ENCODE measurements around the gene ELAPOR2.
A peak's percentile ranks its signal among the peaks of the same experiment; 100 is the strongest.
"Not testable (repeated sequence)": the region's sequence is repeated elsewhere in the genome, so short reads cannot be mapped to it uniquely, and the experiment has no call there.

ELAPOR2 gene, protein sequence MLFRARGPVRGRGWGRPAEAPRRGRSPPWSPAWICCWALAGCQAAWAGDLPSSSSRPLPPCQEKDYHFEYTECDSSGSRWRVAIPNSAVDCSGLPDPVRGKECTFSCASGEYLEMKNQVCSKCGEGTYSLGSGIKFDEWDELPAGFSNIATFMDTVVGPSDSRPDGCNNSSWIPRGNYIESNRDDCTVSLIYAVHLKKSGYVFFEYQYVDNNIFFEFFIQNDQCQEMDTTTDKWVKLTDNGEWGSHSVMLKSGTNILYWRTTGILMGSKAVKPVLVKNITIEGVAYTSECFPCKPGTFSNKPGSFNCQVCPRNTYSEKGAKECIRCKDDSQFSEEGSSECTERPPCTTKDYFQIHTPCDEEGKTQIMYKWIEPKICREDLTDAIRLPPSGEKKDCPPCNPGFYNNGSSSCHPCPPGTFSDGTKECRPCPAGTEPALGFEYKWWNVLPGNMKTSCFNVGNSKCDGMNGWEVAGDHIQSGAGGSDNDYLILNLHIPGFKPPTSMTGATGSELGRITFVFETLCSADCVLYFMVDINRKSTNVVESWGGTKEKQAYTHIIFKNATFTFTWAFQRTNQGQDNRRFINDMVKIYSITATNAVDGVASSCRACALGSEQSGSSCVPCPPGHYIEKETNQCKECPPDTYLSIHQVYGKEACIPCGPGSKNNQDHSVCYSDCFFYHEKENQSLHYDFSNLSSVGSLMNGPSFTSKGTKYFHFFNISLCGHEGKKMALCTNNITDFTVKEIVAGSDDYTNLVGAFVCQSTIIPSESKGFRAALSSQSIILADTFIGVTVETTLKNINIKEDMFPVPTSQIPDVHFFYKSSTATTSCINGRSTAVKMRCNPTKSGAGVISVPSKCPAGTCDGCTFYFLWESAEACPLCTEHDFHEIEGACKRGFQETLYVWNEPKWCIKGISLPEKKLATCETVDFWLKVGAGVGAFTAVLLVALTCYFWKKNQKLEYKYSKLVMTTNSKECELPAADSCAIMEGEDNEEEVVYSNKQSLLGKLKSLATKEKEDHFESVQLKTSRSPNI

GRCh38 chr7:87059525-87060287 is at the start of gene ELAPOR2:
Gene ELAPOR2, minus strand, starts transcription at chr7:87059654. Its CDS starts 141 bp downstream, at chr7:87059513.
- DNase-seq: peak; percentile 24

DNA sequence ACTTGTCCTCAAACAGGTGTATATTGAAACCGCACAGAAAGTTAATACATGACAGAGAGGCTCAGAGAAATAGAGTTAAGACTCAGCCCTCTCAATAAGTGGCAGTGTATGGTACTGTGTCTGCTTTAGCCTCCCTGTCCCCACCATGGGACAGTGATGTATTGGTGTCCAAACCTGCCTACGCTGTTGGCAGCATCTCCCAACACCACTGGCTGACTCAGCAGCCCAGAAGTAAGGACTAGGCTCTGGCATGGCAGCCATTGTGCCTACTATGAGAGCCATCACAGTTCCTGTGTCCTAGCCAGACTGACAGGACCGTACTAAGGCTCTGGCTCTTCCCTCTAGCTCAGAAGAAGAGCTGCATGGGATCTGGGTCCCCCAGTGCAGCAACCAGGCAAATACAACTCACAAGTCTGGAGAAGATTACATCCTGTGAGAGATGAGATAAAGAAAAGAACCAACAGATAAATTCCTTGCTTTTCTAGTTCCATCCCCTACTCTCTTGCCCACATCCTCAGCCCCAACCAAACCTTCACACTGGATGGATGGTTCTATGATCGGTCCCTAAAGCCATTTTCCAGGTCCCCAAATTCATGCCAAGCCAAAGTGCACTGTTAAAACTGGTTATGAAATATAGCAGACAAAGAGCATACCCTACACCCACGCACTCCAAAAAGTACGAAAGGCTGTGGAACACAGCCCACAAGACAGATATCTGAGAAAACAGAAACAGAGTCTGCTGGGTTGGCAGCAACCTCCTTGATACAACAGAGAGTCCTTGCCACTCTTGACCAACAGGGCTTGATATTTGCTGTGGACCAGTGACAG is 48.7 kb upstream of the ELAPOR2 start:
- no peak for DNase-seq

- DNase-seq: no peak
Observed at GRCh38 chr7:87106974-87107612, 47.6 kb upstream of the ELAPOR2 start.

- no peak for DNase-seq
Observed at GRCh38 chr7:87105401-87105800, 45.9 kb upstream of the ELAPOR2 start.

DNA sequence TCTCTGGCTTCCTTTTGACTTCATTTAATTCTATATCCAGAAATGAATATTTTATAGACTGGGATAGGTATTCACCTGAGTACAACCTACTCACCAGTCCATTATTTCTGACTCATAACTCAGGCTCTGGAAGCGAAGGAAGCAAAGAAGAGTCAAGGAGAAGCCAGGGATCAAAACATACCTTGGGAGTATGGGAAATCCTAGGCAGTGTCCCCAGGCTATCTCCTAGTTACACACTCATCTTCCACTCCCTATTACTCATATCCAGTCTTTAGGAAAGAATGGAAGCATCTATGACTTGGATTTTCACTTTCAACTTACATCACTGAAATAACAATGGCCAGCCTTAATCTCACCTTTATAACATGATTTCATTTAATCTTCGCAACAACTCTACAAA is 40.9 kb upstream of the ELAPOR2 start:
- DNase-seq: no peak

GRCh38 chr7:87097375-87097774 is 37.9 kb upstream of the ELAPOR2 start:
- not testable (repeated sequence) for DNase-seq

- DNase-seq: no peak
Observed at GRCh38 chr7:87094322-87094721, 34.9 kb upstream of the ELAPOR2 start.

DNA sequence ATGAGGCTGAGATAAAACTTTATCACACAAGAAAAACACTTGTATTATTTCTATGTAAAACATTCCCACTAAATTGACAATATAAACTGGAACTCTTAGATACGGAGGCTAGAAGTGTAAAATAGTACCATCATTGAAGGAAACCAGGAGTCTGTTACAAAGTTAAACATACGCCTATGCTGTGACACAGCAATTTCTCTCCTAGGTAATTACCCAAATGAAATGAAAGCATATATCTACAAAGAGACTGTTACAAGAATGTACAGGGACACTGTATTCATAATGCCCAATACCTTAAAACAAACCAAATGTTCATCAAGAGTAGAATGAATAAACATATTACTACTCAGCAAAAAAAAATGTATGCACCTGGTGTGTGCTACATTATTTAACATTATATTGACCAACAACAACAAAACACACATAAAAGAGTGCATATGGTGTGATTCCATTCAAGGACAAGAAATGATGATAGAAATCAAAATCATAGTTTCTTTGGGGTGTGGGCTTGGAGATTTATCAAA is 33.2 kb upstream of the ELAPOR2 start:
- no peak for DNase-seq

DNA sequence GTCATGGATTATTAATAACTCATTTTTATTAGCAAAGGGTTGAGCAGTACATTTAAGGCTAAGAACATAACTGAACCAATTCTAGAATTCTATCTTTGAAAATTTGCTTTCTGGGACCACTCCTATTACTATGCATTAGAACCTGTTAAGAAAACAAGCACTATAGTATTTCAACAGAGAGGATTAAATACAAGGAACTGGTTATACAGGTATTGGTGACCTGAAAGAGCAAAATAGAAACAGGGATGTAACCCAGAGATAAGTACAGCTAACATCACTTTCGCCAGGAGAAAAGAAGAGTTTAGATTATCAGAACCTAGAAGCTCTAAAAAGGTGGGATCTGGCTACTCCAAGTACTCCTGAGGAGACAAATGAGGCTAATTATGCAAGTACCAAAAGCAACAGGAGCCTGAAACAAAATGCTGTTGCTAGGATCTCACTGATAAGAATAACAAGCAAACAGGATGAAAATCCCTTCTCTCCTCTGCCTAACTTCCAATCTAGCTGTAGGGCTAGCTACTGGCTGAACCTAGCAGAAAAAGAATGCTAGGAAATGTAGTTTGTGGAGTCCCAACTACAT is 32.1 kb upstream of the ELAPOR2 start:
- no peak for DNase-seq

DNA sequence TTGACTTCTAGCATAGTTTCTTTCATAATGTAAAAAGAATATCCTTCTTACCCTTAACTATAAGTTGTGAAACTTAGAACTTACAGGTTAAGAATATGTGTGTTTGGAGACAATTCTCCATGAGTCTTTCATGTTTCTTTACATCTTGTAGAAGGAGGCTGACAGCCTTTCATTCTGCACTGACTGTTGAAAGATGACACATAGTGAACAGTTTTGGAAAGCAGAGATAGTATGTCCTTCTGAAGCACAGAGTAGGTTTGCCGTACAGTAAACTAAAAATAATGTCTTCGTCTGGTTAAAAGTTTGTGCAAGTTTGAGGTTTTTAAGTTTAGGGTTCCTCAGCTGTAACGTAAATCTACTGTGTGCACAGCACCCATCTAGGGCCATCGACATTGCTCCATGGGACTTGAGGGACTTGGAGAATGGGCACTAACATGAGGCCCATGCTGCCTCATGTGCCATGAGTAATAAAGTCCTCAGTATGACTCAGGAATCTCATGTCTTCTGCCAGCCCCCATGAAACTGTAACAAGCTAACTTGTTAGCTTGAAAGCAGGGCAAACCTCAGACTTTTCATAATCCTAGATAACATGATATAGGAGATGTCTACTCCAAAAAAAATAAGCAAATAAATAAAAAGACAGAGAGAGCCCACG is 24.5 kb upstream of the ELAPOR2 start:
- no peak for DNase-seq

DNA sequence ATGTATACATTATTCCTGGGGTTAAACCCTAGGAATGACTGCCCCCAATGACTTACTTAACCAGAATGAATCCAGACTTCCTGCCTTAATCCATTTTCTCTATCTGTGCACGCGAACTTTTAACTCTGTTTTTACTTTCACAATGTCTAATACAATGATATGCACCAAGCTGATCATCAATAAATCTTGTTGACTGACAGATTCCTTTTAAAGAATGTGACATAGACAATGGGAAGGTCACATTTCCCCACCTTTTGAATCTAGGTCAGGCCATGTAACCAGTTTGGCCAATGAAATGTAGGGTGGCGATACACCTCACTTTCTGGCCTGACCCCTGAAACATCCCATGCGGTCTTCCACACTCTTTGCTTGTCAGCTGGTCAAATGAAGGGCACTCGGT is 23.2 kb upstream of the ELAPOR2 start:
- no peak for DNase-seq

- DNase-seq: no peak
Observed at GRCh38 chr7:87075671-87076404, 16.4 kb upstream of the ELAPOR2 start.

GRCh38 chr7:87067788-87068187 is 8.3 kb upstream of the ELAPOR2 start:
- DNase-seq: no peak

DNA sequence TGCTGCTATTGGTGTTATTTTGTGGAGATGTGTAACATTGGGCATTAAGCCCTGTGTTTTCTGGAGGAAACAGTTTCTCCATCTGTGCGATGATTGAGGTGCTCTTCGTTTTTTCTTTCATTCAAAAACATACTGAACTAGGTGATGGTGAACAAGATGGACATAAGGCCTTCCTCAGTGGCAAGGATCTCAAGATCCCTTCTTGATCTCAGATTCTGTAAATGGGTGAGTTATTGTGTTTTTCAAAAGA is 759 bp upstream of the ELAPOR2 start:
- no peak for DNase-seq

GRCh38 chr7:87058744-87059524 is 520 bp downstream of the ELAPOR2 start:
- no peak for DNase-seq

DNA sequence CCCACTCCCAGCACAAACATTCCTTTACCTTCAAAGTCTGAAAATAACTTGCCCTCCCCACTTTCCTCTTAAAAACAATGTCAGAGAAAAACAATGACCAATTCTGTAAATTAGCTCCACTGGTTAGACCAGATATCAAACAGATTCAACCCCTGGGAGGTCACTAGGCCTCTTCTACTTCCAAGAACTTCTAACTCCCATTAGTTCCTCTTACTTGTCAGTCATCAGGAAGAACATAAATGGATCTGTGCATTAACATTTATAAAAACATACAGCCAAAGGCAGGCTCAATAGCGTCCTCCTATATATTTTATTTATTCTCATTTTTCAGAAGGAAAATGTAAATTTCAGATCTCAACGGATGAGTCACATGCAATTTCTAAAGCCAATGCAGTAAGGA is 2.2 kb downstream of the ELAPOR2 start:
- no peak for DNase-seq

GRCh38 chr7:87056346-87056745 is 3.1 kb downstream of the ELAPOR2 start:
- no peak for DNase-seq

GRCh38 chr7:87048839-87049238 is 10.6 kb downstream of the ELAPOR2 start:
- DNase-seq: no peak

- no peak for DNase-seq
Observed at GRCh38 chr7:87046456-87046855, 13.0 kb downstream of the ELAPOR2 start.

All from cortex of kidney (tissue), 1 donor.